SK-N-SH (cell line): Measurements from ENCODE around the gene THBS2. TPM values are rescaled to one million over a fixed set of nuclear protein-coding genes. Genes with fewer than 3 reads are reported as not detected.

Experiments
- CTCF ChIA-PET: fragments of 300-600, 350-600 bp; formaldehyde crosslinking; extraction: SDS; loops from one replicate; lab custom pipeline; 2021; lab: Yijun Ruan, JAX
- POLR2A ChIA-PET: fragments of 350-600 bp; sonication (Branson Sonifier 250); formaldehyde crosslinking; extraction: SDS; loops from one replicate; lab custom pipeline; 2020; ENCODE audit warnings: antibody characterized with exemption, inconsistent platforms; lab: Yijun Ruan, JAX
- DNase-seq: peaks from one replicate; pipeline ENCODE4 v3.0.0; 2012
- H2AFZ ChIP-seq: fragments of 200-600 bp; sonication (generic); 2 replicates; pipeline ENCODE4 v1.8.1; 2016; ENCODE audit warnings: antibody characterized with exemption, mild to moderate bottlenecking, low read depth
- H3F3A ChIP-seq: fragments of 200-600 bp; sonication (generic); replicated peaks from 2 replicates; pipeline ENCODE3; 2016; ENCODE audit warnings: antibody characterized with exemption, mild to moderate bottlenecking; ENCODE audit not compliant: insufficient read depth
- H3K27ac ChIP-seq, 2 experiments: fragments of 200-500 bp in 1 of 2; fragments of 200-600 bp in 1 of 2; sonication (Bioruptor generic) in 1 of 2; sonication (generic), shearing (Covaris generic) in 1 of 2; 2 replicates each; pipeline versions ENCODE4 v1.5.1 to v1.6.1; 2014 to 2016; ENCODE audit warnings: low read depth in 2 of 2, inconsistent platforms in 1 of 2, low read length in 1 of 2, mild to moderate bottlenecking in 1 of 2, mixed read lengths in 1 of 2
- H3K27me3 ChIP-seq: fragments of 200-600 bp; sonication (generic), shearing (Covaris generic); 2 replicates; pipeline ENCODE4 v1.6.1; 2016; ENCODE audit warnings: mixed run types; ENCODE audit not compliant: insufficient read depth
- H3K36me3 ChIP-seq, 2 experiments: fragments of 200-500 bp in 1 of 2; fragments of 200-600 bp in 1 of 2; sonication (Bioruptor generic) in 1 of 2; sonication (generic) in 1 of 2; replicated peaks in 1 of 2; 2 replicates each; pipeline versions ENCODE3 to v1.5.1; 2014 to 2016; ENCODE audit warnings: low read length in 1 of 2, mild to moderate bottlenecking in 1 of 2; ENCODE audit not compliant: insufficient read depth in 2 of 2, control insufficient read depth in 1 of 2
- H3K4me1 ChIP-seq, 2 experiments: fragments of 200-500 bp in 1 of 2; fragments of 200-600 bp in 1 of 2; sonication (Bioruptor generic) in 1 of 2; sonication (generic), shearing (Covaris generic) in 1 of 2; 2 replicates each; pipeline versions ENCODE4 v1.5.1 to v1.6.1; 2014 to 2016; ENCODE audit warnings: low read depth in 1 of 2, low read length in 1 of 2, mixed run types in 1 of 2; ENCODE audit not compliant: insufficient read depth in 2 of 2, control insufficient read depth in 1 of 2
- H3K4me2 ChIP-seq: fragments of 200-600 bp; sonication (generic), shearing (Covaris generic); 2 replicates; pipeline ENCODE4 v1.6.1; 2017; ENCODE audit warnings: mixed run types
- H3K4me3 ChIP-seq, 2 experiments: fragments of 200-500 bp in 1 of 2; fragments of 200-600 bp in 1 of 2; sonication (Bioruptor generic) in 1 of 2; sonication (generic), shearing (Covaris generic) in 1 of 2; 2 replicates each; pipeline versions ENCODE4 v1.5.1 to v1.8.1; 2014 to 2016; ENCODE audit warnings: low read depth in 2 of 2, inconsistent platforms in 1 of 2, low read length in 1 of 2, mild to moderate bottlenecking in 1 of 2, mixed read lengths in 1 of 2, moderate library complexity in 1 of 2
- H3K79me2 ChIP-seq: fragments of 200-600 bp; sonication (generic); 2 replicates; pipeline ENCODE4 v1.8.1; 2017; ENCODE audit warnings: mild to moderate bottlenecking; ENCODE audit not compliant: insufficient read depth
- H3K9ac ChIP-seq: fragments of 200-600 bp; sonication (generic); 2 replicates; pipeline ENCODE4 v1.6.1; 2017; ENCODE audit warnings: mixed run types
- H3K9me2 ChIP-seq: fragments of 200-600 bp; sonication (generic); 2 replicates; pipeline ENCODE4 v1.6.1; 2017; ENCODE audit warnings: mixed run types
- H3K9me3 ChIP-seq: fragments of 200-600 bp; sonication (generic); 2 replicates; pipeline ENCODE4 v1.6.1; 2017; ENCODE audit warnings: mixed run types, mild to moderate bottlenecking, moderate library complexity
- H4K20me1 ChIP-seq: fragments of 200-600 bp; sonication (generic); 2 replicates; pipeline ENCODE4 v1.6.1; 2017; ENCODE audit warnings: mild to moderate bottlenecking, mixed run types; ENCODE audit not compliant: insufficient read depth
- CHD2 ChIP-seq: fragments of 150-350 bp; IDR thresholded peaks from 2 replicates; pipeline ENCODE4 v1.6.1; 2018; ENCODE audit warnings: low read length; ENCODE audit not compliant: partially characterized antibody
- EZH2phosphoT487 ChIP-seq: fragments of 200-600 bp; sonication (generic); IDR thresholded peaks from 2 replicates; pipeline ENCODE4 v1.6.1; 2017; ENCODE audit warnings: low read depth, mixed run types, mild to moderate bottlenecking, antibody characterized with exemption, moderate library complexity, borderline replicate concordance
- FOXJ3 ChIP-seq: sonication (generic); formaldehyde crosslinking; IDR thresholded peaks from 2 replicates; pipeline ENCODE4 v1.5.1; 2020; ENCODE audit warnings: mild to moderate bottlenecking, missing genetic modification reagents
- GATA2 ChIP-seq: sonication (generic); formaldehyde crosslinking; IDR thresholded peaks from 2 replicates; pipeline ENCODE4 v1.5.0; 2020; ENCODE audit warnings: mild to moderate bottlenecking, missing genetic modification reagents
- JUND ChIP-seq: IDR thresholded peaks from 2 replicates; pipeline ENCODE4 v1.4.0; 2012
- NFIC ChIP-seq: IDR thresholded peaks from 2 replicates; pipeline ENCODE4 v1.4.0; 2012; ENCODE audit warnings: borderline replicate concordance
- RAD21 ChIP-seq: IDR thresholded peaks from 2 replicates; pipeline ENCODE4 v1.6.1; 2012; ENCODE audit warnings: mild to moderate bottlenecking, low read length
- RCOR1 ChIP-seq: fragments of 150-350 bp; IDR thresholded peaks from 2 replicates; pipeline ENCODE4 v1.6.1; 2017; ENCODE audit warnings: antibody characterized with exemption, low read length
- RFX5 ChIP-seq: IDR thresholded peaks from 2 replicates; pipeline ENCODE4 v1.6.1; 2012; ENCODE audit warnings: mild to moderate bottlenecking, improper control_type of control experiment, low read length
- SIN3A ChIP-seq: IDR thresholded peaks from 2 replicates; pipeline ENCODE4 v1.6.1; 2012; ENCODE audit warnings: low read depth, mild to moderate bottlenecking, low read length, moderate library complexity, borderline replicate concordance
- USF2 ChIP-seq: fragments of 150-350 bp; IDR thresholded peaks from 2 replicates; pipeline ENCODE4 v1.6.1; 2017; ENCODE audit warnings: antibody characterized with exemption, low read length, low read depth, borderline replicate concordance
- WGBS: methylation state at CpG from one replicate; pipeline ENCODE4 v1.1.6; 2017; ENCODE audit warnings: low lambda C conversion rate; 5-methylcytosine and 5-hydroxymethylcytosine counted together
- polyA plus RNA-seq, 3 experiments: library from polyadenylated mRNA; depleted of rRNA; stranded (reverse); fragments of >200 nt; gene quantifications; 2 replicates each; pipeline ENCODE4 v1.2.3, GENCODE V29; 2012
- TF ChIP-seq, protein P1 (sequence below): fragments of 150-350 bp; IDR thresholded peaks from 2 replicates; pipeline ENCODE4 v1.6.1; 2016; ENCODE audit warnings: mild to moderate bottlenecking, low read depth, low read length
- TF ChIP-seq, protein P2 (sequence below): IDR thresholded peaks from 2 replicates; pipeline ENCODE4; 2012
- TF ChIP-seq, protein P3 (sequence below): IDR thresholded peaks from 2 replicates; pipeline ENCODE4 v1.6.1; 2012; ENCODE audit warnings: mild to moderate bottlenecking, low read depth, low read length, moderate library complexity

THBS2 gene
- polyA plus RNA-seq, 1 of the 3 experiments (the other 2 are of a cell fraction), result 166 TPM

- Histone ChIP-seq H3K27ac (no peak overlapping the region), H3K27me3 (no peaks in the 10 kb centered on the region), H3K79me2 (peaks cover 44% of the 10 kb centered on the region), H3K4me2 (no peak overlapping the region), H3K4me3 (no peak overlapping the region), H3K9me3 (no peaks in the 10 kb centered on the region), H3K36me3 (peaks cover 5 to 36% of the 10 kb centered on the region in 2 experiments), H3K9me2 (no peaks in the 10 kb centered on the region), H2AFZ (no peak overlapping the region), H3K9ac (no peak overlapping the region), H3F3A (no peaks in the 10 kb centered on the region), H3K4me1 (no peaks in the 10 kb centered on the region), H4K20me1 (peaks cover 7% of the 10 kb centered on the region; the same call in 1 of the 2 replicates)
- WGBS, result 85% methylated on average over 12 of the region's 15 CpGs
- POLR2A ChIA-PET, result no interaction called here
- no peak for DNase-seq
- CTCF ChIA-PET, result interaction anchor here (0.6 kb wide), 1 partner anchor 130 kb away, joined by 3 read pairs; no protein-coding TSS in a partner anchor
- TF ChIP-seq CHD2 (no peak), RCOR1 (no peak), NFIC (no peak), RAD21 (no peak), JUND (no peak), FOXJ3 (CRISPR knock-in tag) (no peak), GATA2 (CRISPR knock-in tag) (no peak), RFX5 (no peak), EZH2phosphoT487 (no peak), SIN3A (no peak), USF2 (no peak)
- TF ChIP-seq, protein P1, sequence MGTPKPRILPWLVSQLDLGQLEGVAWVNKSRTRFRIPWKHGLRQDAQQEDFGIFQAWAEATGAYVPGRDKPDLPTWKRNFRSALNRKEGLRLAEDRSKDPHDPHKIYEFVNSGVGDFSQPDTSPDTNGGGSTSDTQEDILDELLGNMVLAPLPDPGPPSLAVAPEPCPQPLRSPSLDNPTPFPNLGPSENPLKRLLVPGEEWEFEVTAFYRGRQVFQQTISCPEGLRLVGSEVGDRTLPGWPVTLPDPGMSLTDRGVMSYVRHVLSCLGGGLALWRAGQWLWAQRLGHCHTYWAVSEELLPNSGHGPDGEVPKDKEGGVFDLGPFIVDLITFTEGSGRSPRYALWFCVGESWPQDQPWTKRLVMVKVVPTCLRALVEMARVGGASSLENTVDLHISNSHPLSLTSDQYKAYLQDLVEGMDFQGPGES, result no peak
- TF ChIP-seq, protein P2, sequence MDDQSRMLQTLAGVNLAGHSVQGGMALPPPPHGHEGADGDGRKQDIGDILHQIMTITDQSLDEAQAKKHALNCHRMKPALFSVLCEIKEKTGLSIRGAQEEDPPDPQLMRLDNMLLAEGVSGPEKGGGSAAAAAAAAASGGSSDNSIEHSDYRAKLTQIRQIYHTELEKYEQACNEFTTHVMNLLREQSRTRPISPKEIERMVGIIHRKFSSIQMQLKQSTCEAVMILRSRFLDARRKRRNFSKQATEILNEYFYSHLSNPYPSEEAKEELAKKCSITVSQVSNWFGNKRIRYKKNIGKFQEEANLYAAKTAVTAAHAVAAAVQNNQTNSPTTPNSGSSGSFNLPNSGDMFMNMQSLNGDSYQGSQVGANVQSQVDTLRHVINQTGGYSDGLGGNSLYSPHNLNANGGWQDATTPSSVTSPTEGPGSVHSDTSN, result no peak
- TF ChIP-seq, protein P3, sequence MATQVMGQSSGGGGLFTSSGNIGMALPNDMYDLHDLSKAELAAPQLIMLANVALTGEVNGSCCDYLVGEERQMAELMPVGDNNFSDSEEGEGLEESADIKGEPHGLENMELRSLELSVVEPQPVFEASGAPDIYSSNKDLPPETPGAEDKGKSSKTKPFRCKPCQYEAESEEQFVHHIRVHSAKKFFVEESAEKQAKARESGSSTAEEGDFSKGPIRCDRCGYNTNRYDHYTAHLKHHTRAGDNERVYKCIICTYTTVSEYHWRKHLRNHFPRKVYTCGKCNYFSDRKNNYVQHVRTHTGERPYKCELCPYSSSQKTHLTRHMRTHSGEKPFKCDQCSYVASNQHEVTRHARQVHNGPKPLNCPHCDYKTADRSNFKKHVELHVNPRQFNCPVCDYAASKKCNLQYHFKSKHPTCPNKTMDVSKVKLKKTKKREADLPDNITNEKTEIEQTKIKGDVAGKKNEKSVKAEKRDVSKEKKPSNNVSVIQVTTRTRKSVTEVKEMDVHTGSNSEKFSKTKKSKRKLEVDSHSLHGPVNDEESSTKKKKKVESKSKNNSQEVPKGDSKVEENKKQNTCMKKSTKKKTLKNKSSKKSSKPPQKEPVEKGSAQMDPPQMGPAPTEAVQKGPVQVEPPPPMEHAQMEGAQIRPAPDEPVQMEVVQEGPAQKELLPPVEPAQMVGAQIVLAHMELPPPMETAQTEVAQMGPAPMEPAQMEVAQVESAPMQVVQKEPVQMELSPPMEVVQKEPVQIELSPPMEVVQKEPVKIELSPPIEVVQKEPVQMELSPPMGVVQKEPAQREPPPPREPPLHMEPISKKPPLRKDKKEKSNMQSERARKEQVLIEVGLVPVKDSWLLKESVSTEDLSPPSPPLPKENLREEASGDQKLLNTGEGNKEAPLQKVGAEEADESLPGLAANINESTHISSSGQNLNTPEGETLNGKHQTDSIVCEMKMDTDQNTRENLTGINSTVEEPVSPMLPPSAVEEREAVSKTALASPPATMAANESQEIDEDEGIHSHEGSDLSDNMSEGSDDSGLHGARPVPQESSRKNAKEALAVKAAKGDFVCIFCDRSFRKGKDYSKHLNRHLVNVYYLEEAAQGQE, result no peak
Measured at GRCh38 chr6:169244684-169245383, 8.8 kb downstream of the THBS2 start.
